ENCODE results near the gene PTPRG. TPM values are rescaled to one million over a fixed set of nuclear protein-coding genes. Genes with fewer than 3 reads are reported as not detected.
A peak's percentile ranks its signal among the peaks of the same experiment; 100 is the strongest.

PTPRG gene
- total and polyA plus RNA-seq, 2 experiments from 2014 or later = 8.5 to 34.9 TPM

- H3K4me2 ChIP-seq = no peak overlapping the region
- no peaks in the 10 kb centered on the region for H3K27me3 ChIP-seq
- H3K27ac ChIP-seq = no peak overlapping the region
- no peaks in the 10 kb centered on the region for H3K36me3 ChIP-seq (replicated peaks; ENCODE audit: insufficient read depth, low read depth)
- no peak overlapping the region for H3K4me3 ChIP-seq
- peaks cover 3% of the 10 kb centered on the region for H4K20me1 ChIP-seq (ENCODE audit: insufficient read depth, poor library complexity, severe bottlenecking)
- H3K79me2 ChIP-seq = peaks cover 9% of the 10 kb centered on the region
- H3K9me2 ChIP-seq (replicated peaks; ENCODE audit: insufficient read depth) = no peaks in the 10 kb centered on the region
- H3K4me1 ChIP-seq (ENCODE audit: insufficient read depth) = peaks cover 18% of the 10 kb centered on the region
- H2AFZ ChIP-seq = no peak overlapping the region
- DNase-seq (ENCODE audit: low spot score) = no peak
- TF ChIP-seq EZH2phosphoT487 (IDR thresholded peaks at IDR 0.05; ENCODE audit: low read depth, severe bottlenecking, unreplicated experiment) = no peak
- no peak for TF ChIP-seq EZH2 (IDR thresholded peaks at IDR 0.05; ENCODE audit: borderline replicate concordance)
- no peak for TF ChIP-seq CTCF (IDR thresholded peaks at IDR 0.05; ENCODE audit: poor library complexity)
- WGBS (ENCODE audit: low lambda C conversion rate, missing lambda C conversion rate) = 83% methylated on average over 3 of the region's 3 CpGs
- no peaks in the 10 kb centered on the region for H3K9me3 ChIP-seq (ENCODE audit: low read depth)
Observed at GRCh38 chr3:61805510-61806080, 244.2 kb downstream of the PTPRG start.

DNA sequence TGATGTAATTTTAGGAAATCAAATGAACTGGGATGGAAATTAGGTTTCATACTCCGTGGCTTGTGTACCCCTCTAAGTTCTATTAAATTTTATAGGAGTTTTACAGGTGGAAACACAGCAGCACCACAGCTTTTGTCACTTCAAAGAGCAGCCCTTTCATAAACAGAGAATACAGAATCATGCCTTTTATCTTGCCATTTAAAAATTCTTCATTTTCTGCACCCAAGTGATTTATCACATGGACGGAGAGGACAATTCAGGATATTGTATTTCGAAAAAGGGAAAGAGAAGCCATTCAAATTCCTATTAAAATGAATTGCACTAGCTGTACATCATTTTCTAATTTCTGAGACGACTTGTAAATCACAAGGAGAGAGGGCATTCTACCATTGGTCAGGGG is 245.4 kb downstream of the PTPRG start:
- WGBS (ENCODE audit: low lambda C conversion rate, missing lambda C conversion rate) = 71% methylated on average over 4 of the region's 4 CpGs
- peaks cover 18% of the 10 kb centered on the region for H3K4me1 ChIP-seq (ENCODE audit: insufficient read depth)
- H3K9me3 ChIP-seq (ENCODE audit: low read depth) = no peaks in the 10 kb centered on the region
- H4K20me1 ChIP-seq (ENCODE audit: insufficient read depth, poor library complexity, severe bottlenecking) = peaks cover 3% of the 10 kb centered on the region
- peaks cover 14% of the 10 kb centered on the region for H3K79me2 ChIP-seq
- H2AFZ ChIP-seq = no peak overlapping the region
- no peaks in the 10 kb centered on the region for H3K36me3 ChIP-seq (replicated peaks; ENCODE audit: insufficient read depth, low read depth)
- no peak overlapping the region for H3K4me2 ChIP-seq
- H3K4me3 ChIP-seq = no peak overlapping the region
- no peak for DNase-seq (ENCODE audit: low spot score)
- no peak overlapping the region for H3K27ac ChIP-seq
- no peak for TF ChIP-seq EZH2 (IDR thresholded peaks at IDR 0.05; ENCODE audit: borderline replicate concordance)
- TF ChIP-seq CTCF (IDR thresholded peaks at IDR 0.05; ENCODE audit: poor library complexity) = no peak
- no peak for TF ChIP-seq EZH2phosphoT487 (IDR thresholded peaks at IDR 0.05; ENCODE audit: low read depth, severe bottlenecking, unreplicated experiment)
- H3K27me3 ChIP-seq = no peaks in the 10 kb centered on the region
- no peaks in the 10 kb centered on the region for H3K9me2 ChIP-seq (replicated peaks; ENCODE audit: insufficient read depth)

- WGBS (ENCODE audit: low lambda C conversion rate, missing lambda C conversion rate) = 8% methylated on average over 6 of the region's 6 CpGs
- peaks cover 18% of the 10 kb centered on the region for H3K4me1 ChIP-seq (ENCODE audit: insufficient read depth)
- peak; percentile 17 for DNase-seq (ENCODE audit: low spot score)
- peaks cover 16% of the 10 kb centered on the region for H3K79me2 ChIP-seq
- no peak overlapping the region for H3K4me3 ChIP-seq
- H3K9me3 ChIP-seq (ENCODE audit: low read depth) = no peaks in the 10 kb centered on the region
- H4K20me1 ChIP-seq (ENCODE audit: insufficient read depth, poor library complexity, severe bottlenecking) = peaks cover 3% of the 10 kb centered on the region
- no peak for TF ChIP-seq EZH2 (IDR thresholded peaks at IDR 0.05; ENCODE audit: borderline replicate concordance)
- no peak for TF ChIP-seq EZH2phosphoT487 (IDR thresholded peaks at IDR 0.05; ENCODE audit: low read depth, severe bottlenecking, unreplicated experiment)
- TF ChIP-seq CTCF (IDR thresholded peaks at IDR 0.05; ENCODE audit: poor library complexity) = no peak
- no peaks in the 10 kb centered on the region for H3K36me3 ChIP-seq (replicated peaks; ENCODE audit: insufficient read depth, low read depth)
- H3K27ac ChIP-seq = peak overlapping the region; percentile 27
- H3K27me3 ChIP-seq = no peaks in the 10 kb centered on the region
- H3K9me2 ChIP-seq (replicated peaks; ENCODE audit: insufficient read depth) = no peaks in the 10 kb centered on the region
- H3K4me2 ChIP-seq = peak overlapping the region; percentile 62
- H2AFZ ChIP-seq = no peak overlapping the region
Observed at GRCh38 chr3:61807865-61808276, 246.5 kb downstream of the PTPRG start.
